Parathyroid adenoma (tissue), 2 donors: ENCODE results near the gene NBEAL2.
A peak's percentile ranks its signal among the peaks of the same experiment; 100 is the strongest.

Source experiments
- H2AFZ ChIP-seq: fragments of 300-600 bp; sonication (generic); one replicate; pipeline ENCODE4 v1.7.0; 2017; ENCODE audit warnings: antibody characterized with exemption, mild to moderate bottlenecking
- H3K27ac ChIP-seq: fragments of 300-600 bp; sonication (generic); one replicate; pipeline ENCODE4 v1.7.0; 2017
- H3K27me3 ChIP-seq: fragments of 300-600 bp; sonication (generic); one replicate; pipeline ENCODE4 v1.7.0; 2017; ENCODE audit warnings: low read length; ENCODE audit not compliant: control insufficient read depth, insufficient read depth
- H3K36me3 ChIP-seq: fragments of 300-600 bp; sonication (generic); one replicate; pipeline ENCODE4 v1.7.0; 2017; ENCODE audit warnings: low read length; ENCODE audit not compliant: control insufficient read depth, insufficient read depth
- H3K4me1 ChIP-seq: fragments of 300-600 bp; sonication (generic); one replicate; pipeline ENCODE4 v1.7.0; 2017; ENCODE audit warnings: control low read depth
- H3K4me2 ChIP-seq: fragments of 300-600 bp; sonication (generic); one replicate; pipeline ENCODE4 v1.7.0; 2017; ENCODE audit warnings: low read length
- H3K4me3 ChIP-seq: fragments of 300-600 bp; sonication (generic); one replicate; pipeline ENCODE4 v1.7.0; 2017; ENCODE audit warnings: low read depth, low read length
- H3K79me2 ChIP-seq: fragments of 300-600 bp; sonication (generic); one replicate; pipeline ENCODE4 v1.7.0; 2017; ENCODE audit warnings: control low read depth
- H3K9ac ChIP-seq: fragments of 300-600 bp; sonication (generic); one replicate; pipeline ENCODE4 v1.7.0; 2017; ENCODE audit warnings: mild to moderate bottlenecking
- H3K9me3 ChIP-seq: fragments of 300-600 bp; sonication (generic); one replicate; pipeline ENCODE4 v1.7.0; 2017; ENCODE audit warnings: low read length; ENCODE audit not compliant: control insufficient read depth
- CTCF ChIP-seq: fragments of 300-600 bp; sonication (generic); IDR thresholded peaks from one replicate; pipeline ENCODE4 v1.7.0; 2017; ENCODE audit warnings: antibody characterized with exemption, mild to moderate bottlenecking
- donor health status: primary hyperparathyroidism.

The NBEAL2 gene

GRCh38 chr3:46984591-46985459, 5.4 kb downstream of the NBEAL2 start:
- Histone ChIP-seq H2AFZ (no peak overlapping the region), H3K4me2 (no peak overlapping the region), H3K9ac (no peak overlapping the region), H3K9me3 (no peaks in the 10 kb centered on the region), H3K4me1 (peaks cover 7% of the 10 kb centered on the region), H3K4me3 (no peak overlapping the region), H3K36me3 (no peaks in the 10 kb centered on the region), H3K27me3 (no peaks in the 10 kb centered on the region), H3K27ac (no peak overlapping the region), H3K79me2 (no peaks in the 10 kb centered on the region)
- TF ChIP-seq CTCF, result no peak

- no peaks in the 10 kb centered on the region for H3K9me3 ChIP-seq
- no peaks in the 10 kb centered on the region for H3K36me3 ChIP-seq
- no peaks in the 10 kb centered on the region for H3K79me2 ChIP-seq
- no peak overlapping the region for H3K9ac ChIP-seq
- TF ChIP-seq CTCF, result no peak
- no peak overlapping the region for H2AFZ ChIP-seq
- peaks cover 7% of the 10 kb centered on the region for H3K4me1 ChIP-seq
- H3K4me2 ChIP-seq, result no peak overlapping the region
- no peak overlapping the region for H3K4me3 ChIP-seq
- no peaks in the 10 kb centered on the region for H3K27me3 ChIP-seq
- no peak overlapping the region for H3K27ac ChIP-seq
Observed at GRCh38 chr3:46985588-46985987, 6.1 kb downstream of the NBEAL2 start.

GRCh38 chr3:46986055-46986730, 6.7 kb downstream of the NBEAL2 start:
- Histone ChIP-seq H3K9ac (no peak overlapping the region), H3K4me2 (no peak overlapping the region), H3K79me2 (no peaks in the 10 kb centered on the region), H3K27ac (peak overlapping the region; percentile 19), H3K36me3 (no peaks in the 10 kb centered on the region), H3K27me3 (no peaks in the 10 kb centered on the region), H3K9me3 (no peaks in the 10 kb centered on the region), H3K4me3 (no peak overlapping the region), H3K4me1 (peaks cover 7% of the 10 kb centered on the region), H2AFZ (no peak overlapping the region)
- TF ChIP-seq CTCF, result no peak

- no peak for TF ChIP-seq CTCF
- H3K4me3 ChIP-seq, result no peak overlapping the region
- H3K4me2 ChIP-seq, result no peak overlapping the region
- no peaks in the 10 kb centered on the region for H3K9me3 ChIP-seq
- H3K9ac ChIP-seq, result no peak overlapping the region
- no peaks in the 10 kb centered on the region for H3K36me3 ChIP-seq
- H3K27me3 ChIP-seq, result no peaks in the 10 kb centered on the region
- H3K4me1 ChIP-seq, result peaks cover 2% of the 10 kb centered on the region
- peak overlapping the region; percentile 19 for H3K27ac ChIP-seq
- H2AFZ ChIP-seq, result no peak overlapping the region
- no peaks in the 10 kb centered on the region for H3K79me2 ChIP-seq
Observed at GRCh38 chr3:46986782-46987310, 7.4 kb downstream of the NBEAL2 start.
